D341Med (cell line): ENCODE data around the gene MAP1LC3A.
A peak's percentile ranks its signal among the peaks of the same experiment; 100 is the strongest.
"Not testable (repeated sequence)": the region's sequence is repeated elsewhere in the genome, so short reads cannot be mapped to it uniquely, and the experiment has no call there.

Source experiments
- DNase-seq: peaks from one replicate; pipeline ENCODE4 v3.0.0; 2012; ENCODE audit warnings: low spot score

Gene MAP1LC3A

GRCh38 chr20:34558320-34559218 is at the start of gene MAP1LC3A:
MAP1LC3A (plus strand) TSS chr20:34558718; CDS start chr20:34558869, 151 bp downstream.
- peak; percentile 91 for DNase-seq

- DNase-seq = no peak
Measured at GRCh38 chr20:34510575-34510974, 47.9 kb upstream of the MAP1LC3A start.

- no peak for DNase-seq
Measured at GRCh38 chr20:34511891-34512265, 46.6 kb upstream of the MAP1LC3A start.

- DNase-seq = no peak
Measured at GRCh38 chr20:34512266-34512954, 46.1 kb upstream of the MAP1LC3A start.

- DNase-seq = no peak
Measured at GRCh38 chr20:34512955-34513419, 45.5 kb upstream of the MAP1LC3A start.

- not testable (repeated sequence) for DNase-seq
Measured at GRCh38 chr20:34514034-34514433, 44.5 kb upstream of the MAP1LC3A start.

- no peak for DNase-seq
Measured at GRCh38 chr20:34514897-34515483, 43.5 kb upstream of the MAP1LC3A start.

- peak; percentile 81 for DNase-seq
Measured at GRCh38 chr20:34515484-34516246, 42.9 kb upstream of the MAP1LC3A start.

- peak; percentile 95 for DNase-seq
Measured at GRCh38 chr20:34516247-34517113, 42.0 kb upstream of the MAP1LC3A start, which contains the start of gene DYNLRB1. DYNLRB1 (plus strand) TSS chr20:34516422; CDS start chr20:34516459, 37 bp downstream.

GRCh38 chr20:34517114-34517505 is 41.4 kb upstream of the MAP1LC3A start:
- no peak for DNase-seq

GRCh38 chr20:34518863-34519262 is 39.7 kb upstream of the MAP1LC3A start:
- DNase-seq = not testable (repeated sequence)

GRCh38 chr20:34519841-34520240 is 38.7 kb upstream of the MAP1LC3A start:
- not testable (repeated sequence) for DNase-seq

GRCh38 chr20:34522969-34523871 is 35.3 kb upstream of the MAP1LC3A start:
- peak; percentile 87 for DNase-seq

GRCh38 chr20:34524426-34524825 is 34.1 kb upstream of the MAP1LC3A start:
- DNase-seq = no peak

- no peak for DNase-seq
Measured at GRCh38 chr20:34525342-34525708, 33.2 kb upstream of the MAP1LC3A start.

- DNase-seq = no peak
Measured at GRCh38 chr20:34525709-34526416, 32.7 kb upstream of the MAP1LC3A start.

- no peak for DNase-seq
Measured at GRCh38 chr20:34526466-34526865, 32.1 kb upstream of the MAP1LC3A start.

GRCh38 chr20:34527016-34527415 is 31.5 kb upstream of the MAP1LC3A start:
- no peak for DNase-seq

GRCh38 chr20:34528921-34529297 is 29.6 kb upstream of the MAP1LC3A start:
- no peak for DNase-seq
